GM23248 (cell line): ENCODE results near the gene GFM1.

ENCODE experiments used
- EZH2 ChIP-seq: fragments of 200-600 bp; sonication (generic); IDR thresholded peaks from 2 replicates; pipeline ENCODE4 v1.6.1; 2018; ENCODE audit warnings: antibody characterized with exemption, mild to moderate bottlenecking; ENCODE audit not compliant: insufficient read depth, poor library complexity, severe bottlenecking
- EZH2phosphoT487 ChIP-seq: fragments of 200-600 bp; sonication (generic); IDR thresholded peaks from 2 replicates; pipeline ENCODE4 v1.6.1; 2018; ENCODE audit warnings: antibody characterized with exemption, moderate library complexity, mild to moderate bottlenecking, low read depth; ENCODE audit not compliant: insufficient read depth

DNA sequence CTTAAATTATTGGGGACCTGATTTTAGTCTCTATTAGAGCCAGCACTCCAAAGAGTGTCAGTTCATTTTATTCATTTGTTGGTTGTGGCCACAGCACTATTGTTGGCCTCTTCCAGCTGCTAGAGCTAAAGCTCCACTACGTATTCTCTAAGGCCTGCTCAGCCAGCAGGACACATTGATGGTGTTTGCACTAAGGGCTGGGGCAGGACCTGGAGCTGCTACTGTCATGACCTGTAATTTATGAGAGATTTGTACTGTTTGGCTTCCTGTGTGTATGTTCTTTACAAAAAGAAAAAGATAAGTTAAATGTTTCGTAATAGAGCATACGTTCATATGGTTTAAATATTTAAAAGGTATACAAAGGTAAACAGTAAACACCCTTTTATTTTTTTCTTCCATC is 8.1 kb downstream of the GFM1 start:
- TF ChIP-seq EZH2, result no peak
- no peak for TF ChIP-seq EZH2phosphoT487
